Measurements from ENCODE around the gene PCBP3.

PCBP3 gene

DNA sequence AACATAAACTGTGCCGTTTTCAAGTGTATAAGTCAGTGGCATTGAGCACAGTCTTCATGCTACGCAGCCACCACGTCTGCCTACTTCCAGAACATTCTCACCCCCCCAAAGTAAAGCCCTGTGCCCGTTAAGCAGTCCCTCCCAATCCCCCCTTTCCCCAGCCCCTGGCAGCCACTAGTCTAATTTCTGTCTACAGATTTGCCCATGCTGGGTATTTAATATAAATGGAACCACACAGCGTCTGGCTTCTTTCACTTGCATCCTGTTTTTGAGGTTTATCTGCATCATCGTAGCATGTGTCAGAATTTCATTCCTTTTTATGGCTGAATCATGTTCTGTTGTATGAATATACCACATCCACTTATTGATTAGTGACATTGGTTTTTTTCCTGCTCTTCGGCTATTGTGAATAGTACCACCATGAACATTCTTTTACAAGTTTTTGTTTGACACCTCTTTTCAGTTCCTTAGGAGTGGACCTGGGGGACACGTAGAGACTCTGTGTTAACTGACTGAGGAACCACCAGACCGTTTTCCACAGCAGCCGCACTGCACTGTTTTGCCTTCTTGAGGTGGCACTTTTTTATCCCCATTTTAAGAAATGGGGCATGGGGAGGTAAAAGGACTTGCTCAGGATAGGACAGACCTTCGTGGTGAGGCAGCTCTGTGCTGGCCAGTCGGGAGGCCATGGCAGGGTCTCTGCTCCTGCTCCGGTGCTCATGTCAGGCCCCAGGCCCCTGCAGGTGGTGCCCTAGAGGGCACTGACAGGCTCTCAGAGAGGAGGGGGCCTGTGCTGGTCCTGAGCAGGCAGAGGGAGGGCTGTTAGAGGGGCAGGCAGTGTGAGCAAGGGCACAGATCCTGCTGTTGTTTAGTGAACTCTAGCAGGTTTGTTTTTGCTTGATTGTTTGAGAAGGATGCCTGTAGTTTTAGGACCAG lies 123.8 kb downstream of the PCBP3 start:
- DNase-seq (ENCODE audit: low read depth), result peak; percentile 70
- in situ Hi-C loops (cut with HindIII; ENCODE audit: low sequenced_read_pairs), result no loop called here
- TF ChIP-seq, protein P1, sequence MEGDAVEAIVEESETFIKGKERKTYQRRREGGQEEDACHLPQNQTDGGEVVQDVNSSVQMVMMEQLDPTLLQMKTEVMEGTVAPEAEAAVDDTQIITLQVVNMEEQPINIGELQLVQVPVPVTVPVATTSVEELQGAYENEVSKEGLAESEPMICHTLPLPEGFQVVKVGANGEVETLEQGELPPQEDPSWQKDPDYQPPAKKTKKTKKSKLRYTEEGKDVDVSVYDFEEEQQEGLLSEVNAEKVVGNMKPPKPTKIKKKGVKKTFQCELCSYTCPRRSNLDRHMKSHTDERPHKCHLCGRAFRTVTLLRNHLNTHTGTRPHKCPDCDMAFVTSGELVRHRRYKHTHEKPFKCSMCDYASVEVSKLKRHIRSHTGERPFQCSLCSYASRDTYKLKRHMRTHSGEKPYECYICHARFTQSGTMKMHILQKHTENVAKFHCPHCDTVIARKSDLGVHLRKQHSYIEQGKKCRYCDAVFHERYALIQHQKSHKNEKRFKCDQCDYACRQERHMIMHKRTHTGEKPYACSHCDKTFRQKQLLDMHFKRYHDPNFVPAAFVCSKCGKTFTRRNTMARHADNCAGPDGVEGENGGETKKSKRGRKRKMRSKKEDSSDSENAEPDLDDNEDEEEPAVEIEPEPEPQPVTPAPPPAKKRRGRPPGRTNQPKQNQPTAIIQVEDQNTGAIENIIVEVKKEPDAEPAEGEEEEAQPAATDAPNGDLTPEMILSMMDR (IDR thresholded peaks at IDR 0.05; ENCODE audit: low read depth, low read length, missing control alignments), result no peak
- no peak overlapping the region for H3K4me3 ChIP-seq (ENCODE audit: low read depth, low read length)

DNA sequence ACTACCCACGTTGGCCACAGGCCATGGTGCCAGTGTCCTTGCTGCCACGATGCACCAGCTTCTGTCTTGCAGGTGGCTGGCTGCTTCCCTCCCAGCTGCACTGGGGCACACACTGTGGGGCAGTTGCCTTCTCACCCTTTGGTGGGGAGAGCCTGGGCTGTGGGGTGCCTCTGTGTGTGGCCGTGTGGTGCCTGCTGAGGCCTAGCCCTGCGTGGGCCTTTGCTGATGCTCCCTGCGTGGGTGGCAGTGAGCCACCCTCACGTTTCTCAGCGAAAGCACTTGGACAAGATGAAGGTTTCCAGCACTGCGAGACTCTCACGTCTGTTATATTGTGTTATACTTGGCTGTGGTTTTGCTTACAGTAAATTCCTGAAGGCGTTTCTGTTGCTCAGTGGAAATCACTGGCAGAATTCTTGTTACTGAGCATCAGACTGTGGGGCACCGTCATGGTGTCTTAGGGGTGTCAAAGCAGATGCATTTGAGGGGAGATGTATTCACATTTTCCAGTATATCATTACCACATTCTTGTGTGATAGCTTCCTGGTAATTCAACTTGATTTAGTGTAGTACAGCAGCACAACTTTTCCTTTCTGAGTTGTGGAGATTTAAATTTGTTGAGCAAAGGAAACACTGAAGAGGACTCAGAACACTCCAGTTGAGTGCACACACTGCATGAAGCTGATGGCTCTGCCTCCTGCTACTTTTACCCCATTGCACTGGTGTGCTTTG lies 124.7 kb downstream of the PCBP3 start:
- H3K4me3 ChIP-seq (ENCODE audit: low read depth, low read length), result no peak overlapping the region
- in situ Hi-C loops (cut with HindIII; ENCODE audit: low sequenced_read_pairs), result no loop called here
- peak; percentile 42 for DNase-seq (ENCODE audit: low read depth)

DNA sequence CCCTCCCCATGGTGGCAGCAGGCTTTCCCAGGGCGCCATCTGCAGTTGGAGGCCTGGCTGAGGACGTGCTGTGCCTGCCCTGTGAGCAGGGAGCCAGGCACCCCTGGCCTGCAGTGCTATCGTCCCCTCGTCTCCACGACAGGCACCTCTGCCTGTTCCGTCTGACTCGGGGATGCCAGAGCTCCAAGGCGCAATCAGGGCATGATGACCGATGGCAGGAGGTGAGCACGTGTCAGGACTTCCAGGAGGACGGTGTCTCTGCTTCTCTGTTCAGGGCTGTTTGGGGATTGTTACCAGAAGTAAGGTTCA lies 125.2 kb downstream of the PCBP3 start:
- DNase-seq (ENCODE audit: low read depth), result no peak
- TF ChIP-seq, protein P1 (IDR thresholded peaks at IDR 0.05; ENCODE audit: low read depth, low read length, missing control alignments), result peak; percentile 10
- no peak overlapping the region for H3K4me3 ChIP-seq (ENCODE audit: low read depth, low read length)
- in situ Hi-C loops (cut with HindIII; ENCODE audit: low sequenced_read_pairs), result no loop called here

More for the DNA sequence above, 124.7 kb downstream of the PCBP3 start:
- TF ChIP-seq, protein P1 (IDR thresholded peaks at IDR 0.05; ENCODE audit: low read depth, low read length, missing control alignments), result no peak

DNA sequence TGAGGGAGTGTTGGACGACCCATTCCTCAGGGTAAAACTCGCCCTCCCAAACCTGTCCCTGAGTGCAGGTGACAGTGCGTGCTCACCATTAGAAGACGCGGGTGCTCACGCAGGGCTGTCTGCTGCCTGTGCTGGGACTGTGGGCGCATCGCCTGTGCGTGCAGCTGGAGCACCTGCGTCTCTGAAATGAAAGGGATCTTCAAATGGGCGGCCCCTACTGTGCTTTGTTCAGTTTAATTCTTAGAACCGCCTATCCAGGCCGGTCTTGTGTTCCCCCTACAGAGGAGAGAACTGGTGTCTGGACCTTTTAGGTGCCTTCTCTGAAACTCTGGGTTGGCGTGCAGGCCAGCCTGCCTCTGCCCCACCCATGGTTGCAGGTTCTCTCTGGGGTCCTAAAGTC lies 125.8 kb downstream of the PCBP3 start:
- no peak for DNase-seq (ENCODE audit: low read depth)
- in situ Hi-C loops (cut with HindIII; ENCODE audit: low sequenced_read_pairs), result no loop called here
- H3K4me3 ChIP-seq (ENCODE audit: low read depth, low read length), result no peak overlapping the region
- TF ChIP-seq, protein P1 (IDR thresholded peaks at IDR 0.05; ENCODE audit: low read depth, low read length, missing control alignments), result no peak

DNA sequence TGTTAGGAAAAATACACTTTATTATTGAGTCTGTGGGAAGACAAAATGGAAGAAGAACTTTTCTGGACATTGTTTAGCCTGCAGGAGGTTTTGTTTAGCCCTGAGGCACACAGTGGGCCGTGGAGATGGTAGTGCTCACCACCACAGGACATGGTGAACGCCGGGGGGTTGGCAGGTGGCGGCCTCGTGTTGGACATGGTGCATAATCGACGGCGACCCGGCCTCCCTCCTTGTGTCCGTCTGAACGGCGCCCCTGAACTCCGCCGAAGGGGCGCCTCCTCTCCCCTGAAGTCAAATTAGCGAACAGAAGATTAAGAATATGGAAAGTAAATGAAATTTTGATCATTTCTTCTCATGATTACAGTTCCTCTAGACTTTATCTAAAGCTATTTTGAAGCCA lies 126.4 kb downstream of the PCBP3 start:
- in situ Hi-C loops (cut with HindIII; ENCODE audit: low sequenced_read_pairs), result no loop called here
- TF ChIP-seq, protein P1 (IDR thresholded peaks at IDR 0.05; ENCODE audit: low read depth, low read length, missing control alignments), result no peak
- H3K4me3 ChIP-seq (ENCODE audit: low read depth, low read length), result no peak overlapping the region
- DNase-seq (ENCODE audit: low read depth), result no peak

DNA sequence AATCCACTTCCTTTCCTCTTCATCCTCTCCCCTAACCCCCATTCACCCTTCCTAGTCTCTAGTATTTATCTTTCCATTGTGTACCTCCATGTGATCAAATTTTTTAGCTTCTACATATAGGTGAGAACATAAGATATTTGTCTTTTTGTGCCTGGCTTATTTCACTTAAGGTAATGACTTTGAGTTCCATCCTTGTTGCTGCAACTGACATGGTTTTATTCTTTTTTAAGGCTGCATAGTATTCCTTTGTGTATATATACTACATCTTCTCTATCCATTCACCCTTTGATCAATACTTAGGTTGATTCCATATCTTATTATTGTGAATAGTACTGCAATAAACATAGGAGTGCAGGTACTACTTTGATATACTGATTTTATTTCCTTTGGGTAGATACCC lies 128.7 kb downstream of the PCBP3 start:
- no peak overlapping the region for H3K4me3 ChIP-seq (ENCODE audit: low read depth, low read length)
- in situ Hi-C loops (cut with HindIII; ENCODE audit: low sequenced_read_pairs), result no loop called here
- DNase-seq (ENCODE audit: low read depth), result no peak
- TF ChIP-seq, protein P1 (IDR thresholded peaks at IDR 0.05; ENCODE audit: low read depth, low read length, missing control alignments), result no peak

Measured in astrocyte of the cerebellum (primary cell).